GM10266 (cell line): Measurements from ENCODE around the gene PDK2.
A peak's percentile ranks its signal among the peaks of the same experiment; 100 is the strongest.

ENCODE experiments used
- DNase-seq: peaks from one replicate; pipeline ENCODE4 v3.0.0; 2012; ENCODE audit errors: extremely low spot score
- CTCF ChIP-seq: IDR thresholded peaks from 2 replicates; pipeline ENCODE4 v1.5.1; 2012; ENCODE audit warnings: mild to moderate bottlenecking, low read depth; ENCODE audit not compliant: control insufficient read depth, insufficient read depth; ENCODE audit errors: missing control alignments

Gene PDK2

GRCh38 chr17:50127697-50128361 is 32.7 kb downstream of the PDK2 start:
- no peak for DNase-seq

GRCh38 chr17:50128441-50129352 is 33.5 kb downstream of the PDK2 start:
- no peak for DNase-seq
- TF ChIP-seq CTCF: no peak

More at GRCh38 chr17:50127697-50128361, 32.7 kb downstream of the PDK2 start:
- no peak for TF ChIP-seq CTCF

GRCh38 chr17:50129353-50129727 is 34.2 kb downstream of the PDK2 start:
- TF ChIP-seq CTCF: no peak
- no peak for DNase-seq

GRCh38 chr17:50129728-50130558 is 34.8 kb downstream of the PDK2 start, which contains the start of gene SAMD14:
SAMD14 (minus strand) TSS chr17:50130160; CDS start chr17:50124959, 5,201 bp downstream.
- peak; percentile 82 for DNase-seq
- TF ChIP-seq CTCF: no peak

- no peak for DNase-seq
- TF ChIP-seq CTCF: no peak
Observed at GRCh38 chr17:50130559-50131305, 35.6 kb downstream of the PDK2 start.

- TF ChIP-seq CTCF: no peak
- DNase-seq: no peak
Observed at GRCh38 chr17:50132104-50132794, 37.1 kb downstream of the PDK2 start.
